HFF-Myc (cell line): Measurements from ENCODE around the gene GLB1L.

Experiments
- DNase-seq: peaks from one replicate; pipeline ENCODE4 v3.0.0-alpha.2; 2011; ENCODE audit warnings: low read depth; ENCODE audit errors: extremely low read depth
- H3K4me3 ChIP-seq: replicated peaks from 2 replicates; pipeline ENCODE4 v1.5.1; 2011; ENCODE audit warnings: low read depth, mild to moderate bottlenecking, control low read depth, low read length
- CTCF ChIP-seq: IDR thresholded peaks from 2 replicates; pipeline ENCODE4 v1.5.1; 2012; ENCODE audit warnings: mild to moderate bottlenecking, low read depth, low read length, control low read depth; ENCODE audit errors: missing control alignments

GLB1L gene

GRCh38 chr2:219198974-219199373 lies 46.3 kb downstream of the GLB1L start:
- no peak for TF ChIP-seq CTCF
- no peak for DNase-seq

GRCh38 chr2:219197388-219197787 lies 47.9 kb downstream of the GLB1L start:
- H3K4me3 ChIP-seq = no peak overlapping the region
- no peak for TF ChIP-seq CTCF

More at GRCh38 chr2:219198974-219199373, 46.3 kb downstream of the GLB1L start:
- no peak overlapping the region for H3K4me3 ChIP-seq

GRCh38 chr2:219186754-219187456 lies 58.3 kb downstream of the GLB1L start:
- no peak overlapping the region for H3K4me3 ChIP-seq
- no peak for DNase-seq
- TF ChIP-seq CTCF = no peak

More at GRCh38 chr2:219197388-219197787, 47.9 kb downstream of the GLB1L start:
- DNase-seq = no peak
